Small intestine (tissue), 7 donors: Measurements from ENCODE around the gene PRMT3. TPM values are rescaled to one million over a fixed set of nuclear protein-coding genes. Genes with fewer than 3 reads are reported as not detected.

ENCODE experiments used
- DNase-seq, 2 donors: peaks; one replicate each; pipeline versions ENCODE4 v3.0.0 to v3.0.0-alpha.2; 2013
- FAIRE-seq: peaks from 2 replicates; lab custom pipeline; 2012; peaks lifted over from hg19 to GRCh38; lab: Jason Lieb, UNC
- H3K27ac ChIP-seq, 3 donors: one replicate each; pipeline ENCODE4 v1.5.1; 2013; ENCODE audit warnings: low read length in 2 of 3, mild to moderate bottlenecking in 2 of 3, control low read depth in 1 of 3, inconsistent platforms in 1 of 3, low read depth in 1 of 3, moderate library complexity in 1 of 3
- H3K27me3 ChIP-seq, 3 donors: one replicate each; pipeline ENCODE4 v1.6.1; 2013; ENCODE audit warnings: low read length in 3 of 3, inconsistent platforms in 1 of 3; ENCODE audit not compliant: control insufficient read depth in 3 of 3, insufficient read depth in 3 of 3
- H3K36me3 ChIP-seq, 3 donors: one replicate each; pipeline ENCODE4 v1.6.1; 2013; ENCODE audit warnings: low read length in 3 of 3, inconsistent platforms in 1 of 3, low read depth in 1 of 3, mild to moderate bottlenecking in 1 of 3, moderate library complexity in 1 of 3; ENCODE audit not compliant: control insufficient read depth in 3 of 3, insufficient read depth in 2 of 3
- H3K4me1 ChIP-seq, 3 donors: one replicate each; pipeline ENCODE4 v1.6.1; 2013; ENCODE audit warnings: low read length in 2 of 3, inconsistent platforms in 1 of 3, low read depth in 1 of 3, mild to moderate bottlenecking in 1 of 3, moderate library complexity in 1 of 3; ENCODE audit not compliant: control insufficient read depth in 3 of 3, insufficient read depth in 2 of 3
- H3K4me3 ChIP-seq, 3 donors: one replicate each; pipeline ENCODE4 v1.5.1; 2013; ENCODE audit warnings: low read length in 3 of 3, control low read depth in 1 of 3, inconsistent platforms in 1 of 3, low read depth in 1 of 3, mild to moderate bottlenecking in 1 of 3, moderate library complexity in 1 of 3
- H3K9me3 ChIP-seq, 2 donors: one replicate each; pipeline ENCODE4 v1.6.1; 2013; ENCODE audit warnings: low read depth in 1 of 2, low read length in 1 of 2; ENCODE audit not compliant: control insufficient read depth in 2 of 2, insufficient read depth in 1 of 2
- WGBS, 3 donors: extraction: QIAGEN DNeasy Blood & Tissue Kit; methylation state at CpG; one replicate each; pipeline ENCODE4 v1.1.7; 2013; 5-methylcytosine and 5-hydroxymethylcytosine counted together
- polyA plus RNA-seq, 4 donors: library from polyadenylated mRNA; stranded (reverse) in 3 of 4; unstranded in 1 of 4; fragments of 200-250 nt in 3 of 4; fragments of 120-200 nt in 1 of 4; gene quantifications; one replicate each; pipeline versions ENCODE4 v1.2.1 to v1.2.3, GENCODE V29; 2013
- donor health status: healthy with polysubstance abuse.
- donor health status: control.
- donor health status: control.
- donor health status: Bipolar disorder and iron deficiency.
- donor health status: healthy.

PRMT3 gene
- polyA plus RNA-seq, 4 donors, result 9.2 to 14.3 (median 10.0) TPM

DNA sequence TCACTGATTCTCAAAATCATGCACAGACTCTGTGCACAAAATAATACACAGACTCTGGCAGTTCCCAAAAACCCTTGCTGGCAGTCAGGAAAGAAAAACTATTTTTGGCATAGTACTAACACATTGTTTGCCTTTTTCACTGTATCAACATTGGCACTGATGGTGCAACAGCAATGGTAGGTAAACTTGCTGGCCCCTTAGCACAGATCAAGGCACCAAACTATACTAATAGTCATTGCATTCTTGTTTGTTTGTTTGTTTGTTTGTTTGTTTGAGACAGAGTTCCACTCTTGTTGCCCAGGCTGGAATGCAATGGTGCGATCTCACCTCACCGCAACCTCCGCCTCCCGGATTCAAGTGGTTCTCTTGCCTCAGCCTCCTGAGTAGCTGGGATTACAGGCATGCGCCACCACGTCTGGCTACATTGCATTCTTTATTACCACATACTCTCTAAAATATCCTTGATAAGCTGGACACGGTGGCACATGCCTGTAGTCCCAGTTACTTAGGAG, 130.9 kb downstream of the PRMT3 start:
- H3K27ac ChIP-seq, result no peak overlapping the region
- WGBS, 3 donors, result 88 to 91% (median 90%) methylated on average over 7 of the region's 7 CpGs
- FAIRE-seq, result no peak

DNA sequence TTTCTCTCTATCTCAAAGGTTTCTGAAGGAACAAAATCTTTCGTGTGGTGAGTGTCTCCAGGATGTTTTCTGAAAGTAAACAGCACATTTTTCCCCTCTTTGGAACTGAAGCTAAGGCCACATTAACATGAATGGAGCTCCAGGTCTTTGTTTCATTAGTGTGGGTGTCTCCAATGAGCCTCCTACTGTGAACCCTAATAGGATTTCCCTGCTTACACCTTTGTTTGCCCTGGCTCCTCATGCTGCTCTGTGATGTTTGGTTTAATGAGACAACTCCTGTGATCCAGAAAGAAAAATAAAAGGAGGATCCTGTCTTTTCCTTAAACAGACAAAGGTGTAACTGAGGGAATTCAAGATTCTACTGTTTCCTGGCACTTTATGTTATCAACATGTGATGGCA, 135.0 kb downstream of the PRMT3 start:
- Histone ChIP-seq H3K27ac (no peak overlapping the region), H3K9me3 (no peaks in the 10 kb centered on the region), H3K4me1 (no peaks in the 10 kb centered on the region), H3K4me3 (no peak overlapping the region), H3K36me3 (no peaks in the 10 kb centered on the region), H3K27me3 (no peaks in the 10 kb centered on the region)
- WGBS, 3 donors, result 30 to 68% (median 62%) methylated on average over 1 of the region's 1 CpG
- DNase-seq (no peak), FAIRE-seq (no peak)

More for the DNA sequence above, 130.9 kb downstream of the PRMT3 start:
- Histone ChIP-seq H3K36me3 (no peaks in the 10 kb centered on the region), H3K4me3 (no peak overlapping the region), H3K4me1 (no peaks in the 10 kb centered on the region), H3K9me3 (no peaks in the 10 kb centered on the region), H3K27me3 (no peaks in the 10 kb centered on the region)
- no peak for DNase-seq

DNA sequence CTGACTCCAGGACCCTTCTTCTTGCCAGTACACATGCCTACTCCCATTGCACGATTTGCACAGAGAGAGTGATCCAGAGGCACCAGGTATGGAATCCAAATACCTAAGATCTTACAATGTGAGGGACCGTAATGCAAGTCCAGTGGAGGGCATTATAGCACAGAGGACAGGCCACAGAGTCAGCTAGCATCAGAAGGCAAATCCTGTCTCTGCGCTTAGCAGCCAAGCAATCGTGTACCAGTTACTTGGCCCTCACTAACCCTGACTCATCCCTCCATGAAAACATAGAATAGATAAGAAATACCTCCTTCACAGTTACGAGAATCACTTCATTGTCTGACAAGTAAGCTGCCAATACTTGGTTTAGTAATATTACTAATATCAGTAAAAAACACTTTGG, 142.2 kb downstream of the PRMT3 start:
- H3K4me1 ChIP-seq, result no peaks in the 10 kb centered on the region
- H3K4me3 ChIP-seq, result no peak overlapping the region
- no peaks in the 10 kb centered on the region for H3K36me3 ChIP-seq
- FAIRE-seq, result no peak
- H3K9me3 ChIP-seq, result peaks cover 0 to 4% of the 10 kb centered on the region in 2 donors
- DNase-seq, result no peak
- H3K27ac ChIP-seq, result no peak overlapping the region
- WGBS, 3 donors, result 74 to 79% (median 75%) methylated on average over 5 of the region's 5 CpGs
- H3K27me3 ChIP-seq, result no peaks in the 10 kb centered on the region

DNA sequence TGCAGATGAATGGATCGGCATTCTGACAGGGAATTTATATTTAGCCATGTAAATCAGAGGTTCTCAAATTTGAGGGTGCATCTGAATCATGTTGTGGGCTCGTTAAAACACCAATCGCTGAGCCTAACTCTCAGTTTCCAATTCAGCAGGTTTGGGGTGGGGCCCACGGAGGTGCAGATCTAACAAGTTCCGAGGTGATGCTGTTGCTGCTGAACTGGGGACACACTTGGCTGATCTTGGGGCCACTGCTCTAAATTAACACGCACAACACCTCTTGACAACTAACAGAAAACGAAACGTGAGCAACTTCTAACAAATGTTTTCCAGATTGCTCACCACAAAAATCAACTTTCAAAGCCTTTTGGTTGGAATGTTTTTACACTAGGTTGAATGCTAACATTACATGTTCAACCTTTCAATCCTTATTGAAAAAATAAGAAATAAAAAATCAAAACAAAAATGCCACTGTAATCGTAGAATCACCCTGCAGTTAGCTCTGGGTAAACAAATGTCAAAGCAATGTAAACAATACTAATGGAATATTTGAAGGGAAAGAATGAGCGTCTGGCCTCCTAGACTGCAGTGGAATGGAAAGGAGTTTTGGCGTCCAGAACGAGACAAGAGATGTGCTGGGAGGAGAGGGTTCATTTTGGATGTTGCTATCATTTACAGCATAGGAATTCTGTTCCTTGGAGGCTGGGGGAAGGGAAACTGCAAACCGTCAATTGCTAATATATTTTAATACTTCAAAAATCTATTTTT, 143.6 kb downstream of the PRMT3 start:
- Histone ChIP-seq H3K36me3 (no peaks in the 10 kb centered on the region), H3K27ac (no peak overlapping the region), H3K4me1 (peaks cover 0 to 10% (median 0%) of the 10 kb centered on the region in 3 donors), H3K9me3 (peaks cover 0 to 9% of the 10 kb centered on the region in 2 donors), H3K4me3 (no peak overlapping the region), H3K27me3 (no peaks in the 10 kb centered on the region)
- WGBS, 3 donors, result 39 to 52% (median 44%) methylated on average over 13 of the region's 13 CpGs
- FAIRE-seq (no peak), DNase-seq (no peak)

DNA sequence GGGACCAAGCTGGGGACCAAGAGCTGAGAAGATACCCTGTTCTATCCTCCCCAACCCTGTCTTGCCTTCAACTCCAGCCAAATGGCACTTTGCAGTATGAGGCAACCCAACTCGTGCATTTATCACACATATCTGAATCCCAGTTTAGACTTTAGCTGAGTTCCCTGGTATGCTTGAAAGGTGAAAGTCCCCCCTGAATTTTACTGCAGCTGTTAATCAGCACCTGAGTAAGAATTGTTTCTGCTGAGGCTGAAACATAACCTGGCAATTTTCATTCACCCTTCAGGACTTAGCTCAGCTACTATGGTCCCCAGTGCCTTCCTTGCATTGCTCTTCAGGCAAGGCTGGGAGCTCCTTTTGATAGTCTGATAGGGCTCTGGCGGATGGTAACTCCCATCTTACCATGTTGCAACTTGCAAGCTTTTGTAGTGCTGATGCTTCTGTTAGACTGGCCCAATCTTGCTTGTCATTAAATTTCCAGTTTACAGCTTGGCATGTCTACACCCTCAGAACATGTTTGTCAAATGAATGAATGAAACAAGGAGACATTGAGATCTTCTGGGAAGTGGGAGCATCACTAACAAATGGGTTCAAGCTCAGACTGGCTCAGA, 147.9 kb downstream of the PRMT3 start:
- Histone ChIP-seq H3K27me3 (no peaks in the 10 kb centered on the region), H3K27ac (peak overlapping the region in 1 of 3 donors; percentile 13), H3K9me3 (peaks cover 0 to 9% of the 10 kb centered on the region in 2 donors), H3K4me1 (peaks cover 0 to 10% (median 0%) of the 10 kb centered on the region in 3 donors), H3K36me3 (no peaks in the 10 kb centered on the region), H3K4me3 (no peak overlapping the region)
- DNase-seq (peak; percentile 32 to 61), FAIRE-seq (no peak)
- 33 to 57% (median 41%) methylated on average over 2 of the region's 2 CpGs for WGBS, 3 donors

DNA sequence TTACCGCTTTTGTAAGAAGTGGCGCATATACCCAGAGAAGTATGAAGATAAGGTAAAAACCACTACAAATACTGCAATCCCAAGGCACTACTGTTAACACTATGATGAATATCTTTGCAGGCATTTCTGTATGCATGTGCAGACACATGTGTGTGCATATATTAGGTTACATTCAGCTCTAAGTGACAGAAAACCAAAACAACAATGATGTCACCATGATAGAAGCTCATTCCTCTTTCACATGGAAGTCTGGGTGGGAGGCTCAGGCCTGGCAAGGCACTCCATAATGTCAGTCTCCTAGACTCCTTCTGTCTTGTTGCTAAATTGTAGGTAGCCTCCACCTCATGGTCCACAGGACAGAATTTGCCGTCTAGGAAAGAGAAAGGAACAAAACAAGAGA, 148.8 kb downstream of the PRMT3 start:
- Histone ChIP-seq H3K9me3 (peaks cover 0 to 9% of the 10 kb centered on the region in 2 donors), H3K4me3 (no peak overlapping the region), H3K27me3 (no peaks in the 10 kb centered on the region), H3K27ac (no peak overlapping the region), H3K4me1 (peaks cover 0 to 10% (median 0%) of the 10 kb centered on the region in 3 donors), H3K36me3 (no peaks in the 10 kb centered on the region)
- WGBS, 3 donors, result 82 to 95% (median 83%) methylated on average over 3 of the region's 3 CpGs
- no peak for FAIRE-seq
- DNase-seq, result no peak

DNA sequence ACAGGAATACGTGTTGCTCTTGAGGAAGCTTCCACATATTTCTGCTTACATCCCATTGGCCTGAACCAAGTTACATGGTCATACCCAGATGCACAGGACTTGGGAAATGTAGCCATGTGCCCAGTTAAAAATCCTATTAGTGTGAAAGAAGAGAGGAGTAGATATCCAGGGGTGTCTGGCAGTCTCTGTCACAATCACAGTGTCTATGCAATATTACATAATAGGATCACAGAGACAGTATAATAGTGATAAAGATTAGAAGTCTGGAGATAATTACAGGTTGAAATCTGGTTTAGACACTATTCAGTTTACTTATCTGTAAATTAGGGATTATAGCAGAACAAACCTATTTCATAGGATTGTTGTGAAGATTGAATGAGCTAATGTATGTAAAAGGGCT, 149.3 kb downstream of the PRMT3 start:
- Histone ChIP-seq H3K36me3 (no peaks in the 10 kb centered on the region), H3K27me3 (no peaks in the 10 kb centered on the region), H3K4me1 (peaks cover 0 to 10% (median 0%) of the 10 kb centered on the region in 3 donors), H3K27ac (no peak overlapping the region), H3K9me3 (peaks cover 0 to 9% of the 10 kb centered on the region in 2 donors), H3K4me3 (no peak overlapping the region)
- 64 to 81% (median 72%) methylated on average over 1 of the region's 1 CpG for WGBS, 3 donors
- FAIRE-seq (no peak), DNase-seq (no peak)

DNA sequence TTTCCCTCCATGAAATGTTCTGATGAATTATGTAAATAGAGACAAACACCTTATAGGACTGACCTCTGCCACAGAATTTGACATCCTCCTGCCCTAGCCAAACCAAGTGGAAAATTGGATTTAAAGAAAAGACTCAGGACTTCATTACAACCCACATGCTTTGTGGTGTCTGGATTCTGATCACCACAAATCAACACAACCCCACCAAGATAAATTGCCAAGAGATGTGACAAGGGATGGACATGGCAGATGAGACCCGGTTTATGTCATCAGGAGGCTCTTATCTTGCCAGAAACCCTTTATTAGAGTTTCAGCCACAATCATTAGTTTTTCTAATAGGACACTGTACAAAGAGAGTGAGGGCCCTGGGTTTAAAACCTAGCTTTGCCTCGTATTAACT, 154.0 kb downstream of the PRMT3 start:
- 51 to 73% (median 70%) methylated on average over 2 of the region's 2 CpGs for WGBS, 3 donors
- no peak overlapping the region for H3K27ac ChIP-seq
- no peak for FAIRE-seq

More for the DNA sequence above, 154.0 kb downstream of the PRMT3 start:
- Histone ChIP-seq H3K4me1 (no peaks in the 10 kb centered on the region), H3K27me3 (no peaks in the 10 kb centered on the region), H3K4me3 (no peak overlapping the region), H3K36me3 (no peaks in the 10 kb centered on the region), H3K9me3 (no peaks in the 10 kb centered on the region)
- DNase-seq, result no peak
